Right lobe of liver (tissue), 4 donors: ENCODE results near the gene TFG.

Experiments used
- CTCF ChIP-seq, 4 donors: fragments of 200-600 bp in 3 of 4; fragments of 450-650 bp in 1 of 4; IDR thresholded peaks; one replicate each; pipeline versions ENCODE4 v1.5.1 to v1.8.0; 2016 to 2022; ENCODE audit warnings: antibody characterized with exemption in 4 of 4, mild to moderate bottlenecking in 2 of 4
- POLR2A ChIP-seq: fragments of 450-650 bp; IDR thresholded peaks from one replicate; pipeline ENCODE4 v1.6.1; 2017; ENCODE audit warnings: antibody characterized with exemption, mild to moderate bottlenecking
- donor health status: DM: no; HTN: no; CAD: no.
- donor health status: DM: no; HTN: no; CAD: no.
- donor health status: DM: no; HTN: yes; CAD: no.

GRCh38 chr3:100744671-100745070 lies 35.4 kb downstream of the TFG start:
- TF ChIP-seq CTCF (IDR thresholded peaks at IDR 0.05) (no peak), POLR2A (no peak)
